ENCODE data around the gene ADK. TPM values are rescaled to one million over a fixed set of nuclear protein-coding genes. Genes with fewer than 3 reads are reported as not detected.

ADK gene
- total and polyA plus RNA-seq, 2 experiments from 2014 or later, result 46.7 to 53.7 TPM

DNA sequence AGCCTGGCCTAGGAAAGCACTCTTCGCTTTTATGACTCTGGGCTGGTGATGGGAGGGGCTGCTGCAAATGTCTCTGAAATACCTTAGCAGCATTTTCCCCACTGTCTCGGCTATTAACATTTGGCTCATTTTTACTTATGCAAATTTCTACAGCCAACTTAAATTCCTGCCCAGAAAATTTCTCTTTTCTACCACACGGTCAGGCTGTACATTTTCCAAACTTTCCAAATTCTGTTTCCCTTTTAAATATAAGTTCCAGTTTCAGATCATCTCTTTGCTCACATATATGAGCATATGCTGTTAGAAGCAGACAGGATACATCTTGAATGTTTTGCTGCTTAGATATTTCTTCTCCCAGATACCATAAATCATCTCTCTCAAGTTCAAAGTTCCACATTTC lies 332.3 kb downstream of the ADK start:
- Histone ChIP-seq H3K79me2 (no peaks in the 10 kb centered on the region), H3K9me2 (replicated peaks; ENCODE audit: insufficient read depth) (no peaks in the 10 kb centered on the region), H4K20me1 (ENCODE audit: insufficient read depth, poor library complexity, severe bottlenecking) (no peaks in the 10 kb centered on the region), H3K4me3 (no peak overlapping the region), H3K27me3 (no peaks in the 10 kb centered on the region), H3K27ac (no peak overlapping the region), H3K36me3 (replicated peaks; ENCODE audit: insufficient read depth, low read depth) (no peaks in the 10 kb centered on the region), H3K4me2 (no peak overlapping the region), H3K9me3 (ENCODE audit: low read depth) (no peaks in the 10 kb centered on the region), H2AFZ (no peak overlapping the region), H3K4me1 (ENCODE audit: insufficient read depth) (no peaks in the 10 kb centered on the region)
- TF ChIP-seq EZH2phosphoT487 (IDR thresholded peaks at IDR 0.05; ENCODE audit: low read depth, severe bottlenecking, unreplicated experiment) (no peak), EZH2 (IDR thresholded peaks at IDR 0.05; ENCODE audit: borderline replicate concordance) (no peak)
- TF ChIP-seq, protein P1, sequence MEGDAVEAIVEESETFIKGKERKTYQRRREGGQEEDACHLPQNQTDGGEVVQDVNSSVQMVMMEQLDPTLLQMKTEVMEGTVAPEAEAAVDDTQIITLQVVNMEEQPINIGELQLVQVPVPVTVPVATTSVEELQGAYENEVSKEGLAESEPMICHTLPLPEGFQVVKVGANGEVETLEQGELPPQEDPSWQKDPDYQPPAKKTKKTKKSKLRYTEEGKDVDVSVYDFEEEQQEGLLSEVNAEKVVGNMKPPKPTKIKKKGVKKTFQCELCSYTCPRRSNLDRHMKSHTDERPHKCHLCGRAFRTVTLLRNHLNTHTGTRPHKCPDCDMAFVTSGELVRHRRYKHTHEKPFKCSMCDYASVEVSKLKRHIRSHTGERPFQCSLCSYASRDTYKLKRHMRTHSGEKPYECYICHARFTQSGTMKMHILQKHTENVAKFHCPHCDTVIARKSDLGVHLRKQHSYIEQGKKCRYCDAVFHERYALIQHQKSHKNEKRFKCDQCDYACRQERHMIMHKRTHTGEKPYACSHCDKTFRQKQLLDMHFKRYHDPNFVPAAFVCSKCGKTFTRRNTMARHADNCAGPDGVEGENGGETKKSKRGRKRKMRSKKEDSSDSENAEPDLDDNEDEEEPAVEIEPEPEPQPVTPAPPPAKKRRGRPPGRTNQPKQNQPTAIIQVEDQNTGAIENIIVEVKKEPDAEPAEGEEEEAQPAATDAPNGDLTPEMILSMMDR (IDR thresholded peaks at IDR 0.05; ENCODE audit: poor library complexity), result no peak
- WGBS (ENCODE audit: low lambda C conversion rate, missing lambda C conversion rate), result 97% methylated on average over 3 of the region's 3 CpGs
- DNase-seq (ENCODE audit: low spot score), result no peak

- no peaks in the 10 kb centered on the region for H3K79me2 ChIP-seq
- no peak overlapping the region for H3K4me2 ChIP-seq
- no peaks in the 10 kb centered on the region for H3K36me3 ChIP-seq (replicated peaks; ENCODE audit: insufficient read depth, low read depth)
- no peak overlapping the region for H2AFZ ChIP-seq
- no peak overlapping the region for H3K4me3 ChIP-seq
- DNase-seq (ENCODE audit: low spot score), result no peak
- no peak overlapping the region for H3K27ac ChIP-seq
- H3K4me1 ChIP-seq (ENCODE audit: insufficient read depth), result no peaks in the 10 kb centered on the region
- H4K20me1 ChIP-seq (ENCODE audit: insufficient read depth, poor library complexity, severe bottlenecking), result no peaks in the 10 kb centered on the region
- H3K27me3 ChIP-seq, result no peaks in the 10 kb centered on the region
- WGBS (ENCODE audit: low lambda C conversion rate, missing lambda C conversion rate), result 98% methylated on average over 2 of the region's 2 CpGs
- no peaks in the 10 kb centered on the region for H3K9me3 ChIP-seq (ENCODE audit: low read depth)
- H3K9me2 ChIP-seq (replicated peaks; ENCODE audit: insufficient read depth), result no peaks in the 10 kb centered on the region
- TF ChIP-seq, protein P1 (IDR thresholded peaks at IDR 0.05; ENCODE audit: poor library complexity), result no peak
- TF ChIP-seq EZH2phosphoT487 (IDR thresholded peaks at IDR 0.05; ENCODE audit: low read depth, severe bottlenecking, unreplicated experiment) (no peak), EZH2 (IDR thresholded peaks at IDR 0.05; ENCODE audit: borderline replicate concordance) (no peak)
These were observed 334.3 kb downstream of the ADK start for GRCh38 chr10:74485283-74485682.

DNA sequence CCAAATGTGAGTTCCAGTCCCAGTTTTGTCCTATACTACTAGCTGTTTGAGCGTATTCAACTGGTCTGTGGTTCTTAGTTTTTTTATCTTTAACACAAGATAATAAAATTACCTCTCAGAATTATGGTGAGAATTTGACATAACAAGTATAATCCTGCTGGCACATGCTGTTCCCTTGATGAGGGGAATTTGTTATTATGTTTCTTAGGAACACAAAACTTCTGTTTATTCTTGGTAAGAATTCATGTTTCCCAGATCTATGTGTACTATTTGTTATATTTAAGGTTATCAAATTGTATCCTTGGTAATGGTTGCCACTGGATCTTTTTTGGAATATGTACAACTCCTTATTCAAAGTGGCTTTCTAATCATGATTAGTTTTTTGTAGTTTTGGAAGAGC lies 335.6 kb downstream of the ADK start:
- Histone ChIP-seq H3K4me2 (no peak overlapping the region), H3K79me2 (no peaks in the 10 kb centered on the region), H3K36me3 (replicated peaks; ENCODE audit: insufficient read depth, low read depth) (no peaks in the 10 kb centered on the region), H3K4me1 (ENCODE audit: insufficient read depth) (no peaks in the 10 kb centered on the region), H2AFZ (no peak overlapping the region), H3K27me3 (no peaks in the 10 kb centered on the region), H3K27ac (no peak overlapping the region), H4K20me1 (ENCODE audit: insufficient read depth, poor library complexity, severe bottlenecking) (no peaks in the 10 kb centered on the region), H3K4me3 (no peak overlapping the region), H3K9me2 (replicated peaks; ENCODE audit: insufficient read depth) (no peaks in the 10 kb centered on the region), H3K9me3 (ENCODE audit: low read depth) (no peaks in the 10 kb centered on the region)
- TF ChIP-seq EZH2 (IDR thresholded peaks at IDR 0.05; ENCODE audit: borderline replicate concordance) (no peak), EZH2phosphoT487 (IDR thresholded peaks at IDR 0.05; ENCODE audit: low read depth, severe bottlenecking, unreplicated experiment) (no peak)
- TF ChIP-seq, protein P1 (IDR thresholded peaks at IDR 0.05; ENCODE audit: poor library complexity), result no peak
- 100% methylated on average over 1 of the region's 1 CpG for WGBS (ENCODE audit: low lambda C conversion rate, missing lambda C conversion rate)
- DNase-seq (ENCODE audit: low spot score), result no peak

GRCh38 chr10:74488907-74489306 lies 337.9 kb downstream of the ADK start:
- Histone ChIP-seq H3K4me2 (no peak overlapping the region), H3K27me3 (no peaks in the 10 kb centered on the region), H3K4me3 (no peak overlapping the region), H2AFZ (no peak overlapping the region), H3K79me2 (no peaks in the 10 kb centered on the region), H3K27ac (no peak overlapping the region), H4K20me1 (ENCODE audit: insufficient read depth, poor library complexity, severe bottlenecking) (no peaks in the 10 kb centered on the region), H3K9me2 (replicated peaks; ENCODE audit: insufficient read depth) (no peaks in the 10 kb centered on the region), H3K36me3 (replicated peaks; ENCODE audit: insufficient read depth, low read depth) (no peaks in the 10 kb centered on the region), H3K9me3 (ENCODE audit: low read depth) (no peaks in the 10 kb centered on the region), H3K4me1 (ENCODE audit: insufficient read depth) (no peaks in the 10 kb centered on the region)
- TF ChIP-seq, protein P1 (IDR thresholded peaks at IDR 0.05; ENCODE audit: poor library complexity), result no peak
- no peak for TF ChIP-seq EZH2phosphoT487 (IDR thresholded peaks at IDR 0.05; ENCODE audit: low read depth, severe bottlenecking, unreplicated experiment)
- TF ChIP-seq EZH2 (IDR thresholded peaks at IDR 0.05; ENCODE audit: borderline replicate concordance), result no peak
- DNase-seq (ENCODE audit: low spot score), result no peak
